Upper lobe of right lung (tissue), 1 donor: ENCODE measurements around the gene PALD1. TPM values are rescaled to one million over a fixed set of nuclear protein-coding genes. Genes with fewer than 3 reads are reported as not detected.

Source experiments
- ATAC-seq: fragments of 200-7000 bp; cut with Tn5 transposase; one replicate; pipeline ENCODE4 v1.9.1; 2020; ENCODE audit warnings: mild to moderate bottlenecking, moderate library complexity
- DNase-seq: peaks from one replicate; pipeline ENCODE4 v3.0.0-alpha.2; 2020
- H3K27ac ChIP-seq: fragments of 200-600 bp; one replicate; pipeline ENCODE4 v1.8.0; 2022
- H3K27me3 ChIP-seq: fragments of 200-600 bp; one replicate; pipeline ENCODE4 v1.8.0; 2022; ENCODE audit warnings: mild to moderate bottlenecking
- H3K36me3 ChIP-seq: fragments of 200-600 bp; one replicate; pipeline ENCODE4 v1.8.0; 2022
- H3K4me1 ChIP-seq: fragments of 200-600 bp; one replicate; pipeline ENCODE4 v1.8.0; 2022
- H3K4me3 ChIP-seq: fragments of 200-600 bp; one replicate; pipeline ENCODE4 v1.8.0; 2022; ENCODE audit warnings: mild to moderate bottlenecking
- H3K9me3 ChIP-seq: fragments of 200-600 bp; one replicate; pipeline ENCODE4 v1.8.0; 2022
- CTCF ChIP-seq: fragments of 200-600 bp; IDR thresholded peaks from one replicate; pipeline ENCODE4 v1.8.0; 2022; ENCODE audit warnings: antibody characterized with exemption
- intact Hi-C: fragments of 100-400 bp; cut with DNase I; formaldehyde crosslinking; loops from one replicate; pipeline ENCODE4 v1.11.0; 2022
- total RNA-seq: library from RNA; stranded (reverse); fragmentation: NEBNext Ultra II Directional; extraction: Animal tissue kit (Norgen Biotek cat#: 25700); gene quantifications from one replicate; pipeline ENCODE4 v1.2.1, GENCODE V29; 2021
- donor health status: DM: no; HTN: yes; CAD: no; lungs with severe emphysema.

The PALD1 gene
- total RNA-seq, 1 donor from 2014 or later, result 27.0 TPM

- no peaks in the 10 kb centered on the region for H3K4me1 ChIP-seq
- H3K27ac ChIP-seq, result no peak overlapping the region
- DNase-seq (no peak), ATAC-seq (no peak)
- intact Hi-C loops, result no loop called here
- no peak overlapping the region for H3K4me3 ChIP-seq
- no peaks in the 10 kb centered on the region for H3K36me3 ChIP-seq
- H3K9me3 ChIP-seq, result no peaks in the 10 kb centered on the region
- no peaks in the 10 kb centered on the region for H3K27me3 ChIP-seq
- TF ChIP-seq CTCF, result no peak
Measured at GRCh38 chr10:70595566-70596016, 117.0 kb downstream of the PALD1 start.

- Histone ChIP-seq H3K27ac (no peak overlapping the region), H3K9me3 (no peaks in the 10 kb centered on the region), H3K36me3 (no peaks in the 10 kb centered on the region), H3K27me3 (no peaks in the 10 kb centered on the region), H3K4me3 (no peak overlapping the region), H3K4me1 (no peaks in the 10 kb centered on the region)
- DNase-seq, result no peak
- peak; percentile 34 for ATAC-seq
- intact Hi-C loops, result no loop called here
- TF ChIP-seq CTCF, result no peak
Measured at GRCh38 chr10:70596110-70596798, 117.7 kb downstream of the PALD1 start.

- H3K36me3 ChIP-seq, result no peaks in the 10 kb centered on the region
- no peak for TF ChIP-seq CTCF
- H3K4me1 ChIP-seq, result no peaks in the 10 kb centered on the region
- ATAC-seq, result no peak
- H3K27me3 ChIP-seq, result no peaks in the 10 kb centered on the region
- no peak overlapping the region for H3K27ac ChIP-seq
- H3K4me3 ChIP-seq, result no peak overlapping the region
- no peak for DNase-seq
- intact Hi-C loops, result no loop called here
- no peaks in the 10 kb centered on the region for H3K9me3 ChIP-seq
Measured at GRCh38 chr10:70596860-70597809, 118.6 kb downstream of the PALD1 start.

- no peak for DNase-seq
- no peaks in the 10 kb centered on the region for H3K36me3 ChIP-seq
- H3K27me3 ChIP-seq, result no peaks in the 10 kb centered on the region
- H3K4me3 ChIP-seq, result no peak overlapping the region
- intact Hi-C loops, result no loop called here
- ATAC-seq, result no peak
- no peaks in the 10 kb centered on the region for H3K4me1 ChIP-seq
- H3K27ac ChIP-seq, result no peak overlapping the region
- no peak for TF ChIP-seq CTCF
- H3K9me3 ChIP-seq, result no peaks in the 10 kb centered on the region
Measured at GRCh38 chr10:70597856-70598815, 119.6 kb downstream of the PALD1 start.

GRCh38 chr10:70598857-70599295 is 120.3 kb downstream of the PALD1 start:
- no peak for TF ChIP-seq CTCF
- intact Hi-C loops, result no loop called here

More at GRCh38 chr10:70598857-70599295, 120.3 kb downstream of the PALD1 start:
- no peaks in the 10 kb centered on the region for H3K36me3 ChIP-seq
- H3K27me3 ChIP-seq, result no peaks in the 10 kb centered on the region
- DNase-seq, result peak; percentile 77
- H3K4me1 ChIP-seq, result no peaks in the 10 kb centered on the region
- no peaks in the 10 kb centered on the region for H3K9me3 ChIP-seq
- no peak overlapping the region for H3K4me3 ChIP-seq
- ATAC-seq, result peak; percentile 56
- H3K27ac ChIP-seq, result no peak overlapping the region
